Transverse colon (tissue), 3 donors: ENCODE results near the gene HIP1R.

Experiments used
- CTCF ChIP-seq, 5 experiments: fragments of 200-600 bp in 3 of 5; fragments of 450-650 bp in 2 of 5; sonication (generic) in 3 of 5; IDR thresholded peaks; 1 replicate in 2 of 5; 2 replicates in 3 of 5; pipeline ENCODE4 v1.5.1; 2016 to 2017; ENCODE audit warnings: antibody characterized with exemption in 5 of 5, inconsistent platforms in 3 of 5, mild to moderate bottlenecking in 2 of 5, moderate library complexity in 1 of 5
- POLR2A ChIP-seq: fragments of 450-650 bp; IDR thresholded peaks from one replicate; pipeline ENCODE4 v1.6.1; 2016; ENCODE audit warnings: antibody characterized with exemption, mild to moderate bottlenecking, moderate library complexity

GRCh38 chr12:122884860-122885259 is 49.6 kb downstream of the HIP1R start:
- no peak for TF ChIP-seq CTCF (IDR thresholded peaks at IDR 0.05)
- TF ChIP-seq POLR2A: no peak
